ENCODE measurements around the gene IPO9. TPM values are rescaled to one million over a fixed set of nuclear protein-coding genes. Genes with fewer than 3 reads are reported as not detected.

IPO9 gene
- total RNA-seq, 1 donor from 2014 or later = 50.2 TPM

GRCh38 chr1:201790261-201790660 is 38.7 kb upstream of the IPO9 start:
- Mint-ChIP-seq H3K4me3 (ENCODE audit: unreplicated experiment) (peak overlapping the region; percentile 43), H3K36me3 (ENCODE audit: low read depth, unreplicated experiment) (peaks cover 53% of the 10 kb centered on the region), H3K4me1 (ENCODE audit: low read depth, unreplicated experiment) (peaks cover 37% of the 10 kb centered on the region), H3K27ac (ENCODE audit: unreplicated experiment) (peak overlapping the region; percentile 35), H3K27me3 (ENCODE audit: low read depth, unreplicated experiment) (no peaks in the 10 kb centered on the region), H3K9me3 (ENCODE audit: unreplicated experiment) (no peaks in the 10 kb centered on the region)
- Histone ChIP-seq H3K27ac (ENCODE audit: low read depth, low read length) (peak overlapping the region; percentile 66), H4K20me1 (ENCODE audit: insufficient read depth, low read length) (no peaks in the 10 kb centered on the region), H3K9me3 (ENCODE audit: insufficient read depth, low read depth, low read length) (no peaks in the 10 kb centered on the region), H3K4me3 (ENCODE audit: insufficient read depth, low read depth, low read length) (no peak overlapping the region), H3K4me1 (ENCODE audit: insufficient read depth, low read length) (peaks cover 38% of the 10 kb centered on the region), H3K9ac (ENCODE audit: low read length) (peak overlapping the region; percentile 25), H3K27me3 (ENCODE audit: insufficient read depth, low read length) (no peaks in the 10 kb centered on the region), H2AFZ (ENCODE audit: low read depth, low read length) (no peak overlapping the region), H3K79me2 (ENCODE audit: insufficient read depth, low read length) (peaks cover 10% of the 10 kb centered on the region), H3K36me3 (ENCODE audit: insufficient read depth, low read length) (peaks cover 81% of the 10 kb centered on the region), H3K4me2 (ENCODE audit: low read length) (peak overlapping the region; percentile 50)
- FAIRE-seq (no peak), DNase-seq (ENCODE audit: low read depth) (peak; percentile 52)
- TF ChIP-seq, protein P1, sequence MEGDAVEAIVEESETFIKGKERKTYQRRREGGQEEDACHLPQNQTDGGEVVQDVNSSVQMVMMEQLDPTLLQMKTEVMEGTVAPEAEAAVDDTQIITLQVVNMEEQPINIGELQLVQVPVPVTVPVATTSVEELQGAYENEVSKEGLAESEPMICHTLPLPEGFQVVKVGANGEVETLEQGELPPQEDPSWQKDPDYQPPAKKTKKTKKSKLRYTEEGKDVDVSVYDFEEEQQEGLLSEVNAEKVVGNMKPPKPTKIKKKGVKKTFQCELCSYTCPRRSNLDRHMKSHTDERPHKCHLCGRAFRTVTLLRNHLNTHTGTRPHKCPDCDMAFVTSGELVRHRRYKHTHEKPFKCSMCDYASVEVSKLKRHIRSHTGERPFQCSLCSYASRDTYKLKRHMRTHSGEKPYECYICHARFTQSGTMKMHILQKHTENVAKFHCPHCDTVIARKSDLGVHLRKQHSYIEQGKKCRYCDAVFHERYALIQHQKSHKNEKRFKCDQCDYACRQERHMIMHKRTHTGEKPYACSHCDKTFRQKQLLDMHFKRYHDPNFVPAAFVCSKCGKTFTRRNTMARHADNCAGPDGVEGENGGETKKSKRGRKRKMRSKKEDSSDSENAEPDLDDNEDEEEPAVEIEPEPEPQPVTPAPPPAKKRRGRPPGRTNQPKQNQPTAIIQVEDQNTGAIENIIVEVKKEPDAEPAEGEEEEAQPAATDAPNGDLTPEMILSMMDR (IDR thresholded peaks at IDR 0.05; ENCODE audit: insufficient read depth, low read depth, low read length) = no peak
- no peak for TF ChIP-seq EZH2 (IDR thresholded peaks at IDR 0.05; ENCODE audit: insufficient read depth, low read length)

GRCh38 chr1:201791051-201791778 is 37.7 kb upstream of the IPO9 start:
- H3K4me1 ChIP-seq (ENCODE audit: insufficient read depth, low read length) = peaks cover 38% of the 10 kb centered on the region
- no peak overlapping the region for H3K4me3 Mint-ChIP-seq (ENCODE audit: unreplicated experiment)
- H3K4me1 Mint-ChIP-seq (ENCODE audit: low read depth, unreplicated experiment) = peaks cover 37% of the 10 kb centered on the region
- H3K27ac ChIP-seq (ENCODE audit: low read depth, low read length) = peak overlapping the region; percentile 66
- H4K20me1 ChIP-seq (ENCODE audit: insufficient read depth, low read length) = no peaks in the 10 kb centered on the region
- DNase-seq (ENCODE audit: low read depth) (no peak), FAIRE-seq (no peak)
- no peak overlapping the region for H3K4me3 ChIP-seq (ENCODE audit: insufficient read depth, low read depth, low read length)
- peaks cover 55% of the 10 kb centered on the region for H3K36me3 Mint-ChIP-seq (ENCODE audit: low read depth, unreplicated experiment)
- no peaks in the 10 kb centered on the region for H3K27me3 ChIP-seq (ENCODE audit: insufficient read depth, low read length)
- no peaks in the 10 kb centered on the region for H3K9me3 ChIP-seq (ENCODE audit: insufficient read depth, low read depth, low read length)
- H2AFZ ChIP-seq (ENCODE audit: low read depth, low read length) = no peak overlapping the region
- peaks cover 81% of the 10 kb centered on the region for H3K36me3 ChIP-seq (ENCODE audit: insufficient read depth, low read length)
- H3K27ac Mint-ChIP-seq (ENCODE audit: unreplicated experiment) = peak overlapping the region; percentile 77
- peak overlapping the region; percentile 62 for H3K9ac ChIP-seq (ENCODE audit: low read length)
- peaks cover 10% of the 10 kb centered on the region for H3K79me2 ChIP-seq (ENCODE audit: insufficient read depth, low read length)
- TF ChIP-seq EZH2 (IDR thresholded peaks at IDR 0.05; ENCODE audit: insufficient read depth, low read length) = no peak
- TF ChIP-seq, protein P1 (IDR thresholded peaks at IDR 0.05; ENCODE audit: insufficient read depth, low read depth, low read length) = no peak
- peak overlapping the region; percentile 28 for H3K4me2 ChIP-seq (ENCODE audit: low read length)
- no peaks in the 10 kb centered on the region for H3K9me3 Mint-ChIP-seq (ENCODE audit: unreplicated experiment)
- H3K27me3 Mint-ChIP-seq (ENCODE audit: low read depth, unreplicated experiment) = no peaks in the 10 kb centered on the region

DNA sequence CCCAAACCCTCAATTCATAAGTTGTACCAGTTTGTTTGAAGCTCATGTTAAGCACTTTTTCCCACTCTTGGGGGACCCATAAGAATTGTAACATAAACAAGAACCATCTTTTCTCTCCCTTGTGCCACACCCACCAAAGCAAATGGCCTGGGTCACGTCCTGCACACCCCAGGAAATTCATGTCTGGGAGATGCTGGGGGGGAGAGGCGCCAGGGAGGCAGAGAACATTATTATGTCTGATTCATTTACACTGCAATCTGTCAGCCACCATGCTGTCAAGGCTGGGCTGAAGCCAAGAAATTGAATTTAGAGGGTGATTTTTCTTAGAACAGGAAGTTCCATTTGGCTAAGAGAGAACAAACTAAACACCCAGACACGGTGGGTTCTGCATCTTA is 37.2 kb upstream of the IPO9 start:
- Histone ChIP-seq H3K27me3 (ENCODE audit: insufficient read depth, low read length) (no peaks in the 10 kb centered on the region), H3K27ac (ENCODE audit: low read depth, low read length) (peak overlapping the region; percentile 66), H3K9me3 (ENCODE audit: insufficient read depth, low read depth, low read length) (no peaks in the 10 kb centered on the region), H3K4me1 (ENCODE audit: insufficient read depth, low read length) (peaks cover 38% of the 10 kb centered on the region), H2AFZ (ENCODE audit: low read depth, low read length) (no peak overlapping the region), H3K79me2 (ENCODE audit: insufficient read depth, low read length) (peaks cover 10% of the 10 kb centered on the region), H3K4me2 (ENCODE audit: low read length) (peak overlapping the region; percentile 28), H3K9ac (ENCODE audit: low read length) (peak overlapping the region; percentile 62), H3K36me3 (ENCODE audit: insufficient read depth, low read length) (peaks cover 79% of the 10 kb centered on the region), H4K20me1 (ENCODE audit: insufficient read depth, low read length) (no peaks in the 10 kb centered on the region), H3K4me3 (ENCODE audit: insufficient read depth, low read depth, low read length) (no peak overlapping the region)
- no peak overlapping the region for H3K4me3 Mint-ChIP-seq (ENCODE audit: unreplicated experiment)
- peaks cover 53% of the 10 kb centered on the region for H3K36me3 Mint-ChIP-seq (ENCODE audit: low read depth, unreplicated experiment)
- H3K4me1 Mint-ChIP-seq (ENCODE audit: low read depth, unreplicated experiment) = peaks cover 34% of the 10 kb centered on the region
- DNase-seq (ENCODE audit: low read depth) (peak; percentile 67), FAIRE-seq (no peak)
- TF ChIP-seq EZH2 (IDR thresholded peaks at IDR 0.05; ENCODE audit: insufficient read depth, low read length) = no peak
- TF ChIP-seq, protein P1 (IDR thresholded peaks at IDR 0.05; ENCODE audit: insufficient read depth, low read depth, low read length) = no peak
- H3K27ac Mint-ChIP-seq (ENCODE audit: unreplicated experiment) = peak overlapping the region; percentile 77
- no peaks in the 10 kb centered on the region for H3K9me3 Mint-ChIP-seq (ENCODE audit: unreplicated experiment)
- no peaks in the 10 kb centered on the region for H3K27me3 Mint-ChIP-seq (ENCODE audit: low read depth, unreplicated experiment)

Data from astrocyte (in vitro differentiated cells and primary cell).